Caco-2 (cell line): ENCODE data around the gene CCDC9. TPM values are rescaled to one million over a fixed set of nuclear protein-coding genes. Genes with fewer than 3 reads are reported as not detected.

Source experiments
- BruUV-seq: library from RNA; stranded (reverse); fragments of 400-500 nt; replicated peaks from 2 replicates; lab custom pipeline; 2021; lab: Mats Ljungman, UMichigan
- CTCF ChIA-PET: fragments of 300-600 bp; sonication (Branson Sonifier 250); formaldehyde crosslinking; loops from one replicate; lab custom pipeline; 2022; ENCODE audit warnings: antibody characterized with exemption; lab: Charles Lee
- POLR2A ChIA-PET: fragments of 300-600 bp; sonication (Branson Sonifier 250); formaldehyde crosslinking; loops from one replicate; lab custom pipeline; 2022; ENCODE audit warnings: antibody characterized with exemption; lab: Charles Lee
- DNase-seq, 2 experiments: peaks; one replicate each; pipeline versions ENCODE4 v3.0.0 to v3.0.0-alpha.2; 2020 to 2022
- H3K27me3 ChIP-seq: replicated peaks from 2 replicates; pipeline ENCODE4 v1.6.0; 2011; ENCODE audit warnings: low read length; ENCODE audit not compliant: control insufficient read depth, insufficient read depth
- H3K36me3 ChIP-seq: 2 replicates; pipeline ENCODE4 v1.5.1; 2011; ENCODE audit warnings: low read length; ENCODE audit not compliant: control insufficient read depth, insufficient read depth
- H3K4me1 ChIP-seq: fragments of 250-450 bp; sonication (Bioruptor Pico); 2 replicates; pipeline ENCODE4 v1.5.1; 2020; ENCODE audit warnings: mild to moderate bottlenecking
- H3K4me3 ChIP-seq: 2 replicates; pipeline ENCODE4 v1.5.1; 2011; ENCODE audit warnings: low read depth, mild to moderate bottlenecking, control low read depth, low read length
- H3K9me3 ChIP-seq: fragments of 250-450 bp; sonication (Bioruptor Pico); 2 replicates; pipeline ENCODE4 v1.5.1; 2020; ENCODE audit warnings: mild to moderate bottlenecking, moderate library complexity
- H3K27ac Mint-ChIP-seq: one replicate; pipeline ENCODE4 v1.8.0; 2022; ENCODE audit warnings: mixed read lengths; ENCODE audit not compliant: unreplicated experiment
- H3K27me3 Mint-ChIP-seq: one replicate; pipeline ENCODE4 v1.8.0; 2022; ENCODE audit warnings: mixed read lengths; ENCODE audit not compliant: insufficient read depth, unreplicated experiment
- H3K36me3 Mint-ChIP-seq: one replicate; pipeline ENCODE4 v1.8.0; 2022; ENCODE audit warnings: mild to moderate bottlenecking, mixed read lengths; ENCODE audit not compliant: insufficient read depth, unreplicated experiment
- H3K4me1 Mint-ChIP-seq: one replicate; pipeline ENCODE4 v1.8.0; 2022; ENCODE audit warnings: low read depth, mixed read lengths; ENCODE audit not compliant: unreplicated experiment
- H3K4me3 Mint-ChIP-seq: one replicate; pipeline ENCODE4 v1.8.0; 2022; ENCODE audit warnings: mild to moderate bottlenecking, moderate library complexity, mixed read lengths; ENCODE audit not compliant: unreplicated experiment
- H3K9me3 Mint-ChIP-seq: one replicate; pipeline ENCODE4 v1.8.0; 2022; ENCODE audit warnings: mixed read lengths; ENCODE audit not compliant: unreplicated experiment
- CTCF ChIP-seq, 2 experiments: fragments of 200-600 bp in 1 of 2; IDR thresholded peaks; 1 replicate in 1 of 2; 2 replicates in 1 of 2; pipeline versions ENCODE4 v1.5.1 to v1.8.0; 2011 to 2022; ENCODE audit warnings: antibody characterized with exemption in 1 of 2, control low read depth in 1 of 2, inconsistent platforms in 1 of 2, low read depth in 1 of 2, low read length in 1 of 2, mild to moderate bottlenecking in 1 of 2, moderate library complexity in 1 of 2; ENCODE audit not compliant: insufficient read depth in 1 of 2, severe bottlenecking in 1 of 2, unreplicated experiment in 1 of 2
- intact Hi-C: fragments of 100-400 bp; cut with micrococcal nuclease; formaldehyde crosslinking; loops from one replicate; pipeline ENCODE4 v1.10.0; 2022; ENCODE audit not compliant: unreplicated experiment
- total RNA-seq: library from RNA; stranded (reverse); gene quantifications from 2 replicates; pipeline ENCODE4 v1.2.3, GENCODE V29; 2022

The CCDC9 gene
- total RNA-seq, 1 experiment from 2014 or later, result 43.1 TPM

- ChIA-PET CTCF (interaction anchor here (0.5 kb wide), 1 partner anchor 491 kb away, joined by 4 read pairs; no protein-coding TSS in a partner anchor), POLR2A (no interaction called here)
- Mint-ChIP-seq H3K9me3 (no peaks in the 10 kb centered on the region), H3K4me1 (peaks cover 20% of the 10 kb centered on the region), H3K27me3 (no peaks in the 10 kb centered on the region), H3K27ac (peak overlapping the region; percentile 94), H3K36me3 (peaks cover 72% of the 10 kb centered on the region), H3K4me3 (peak overlapping the region; percentile 93)
- Histone ChIP-seq H3K27me3 (no peaks in the 10 kb centered on the region), H3K4me1 (peaks cover 9% of the 10 kb centered on the region; the same call in 1 of the 2 replicates), H3K4me3 (peak overlapping the region; percentile 77), H3K36me3 (peaks cover 2% of the 10 kb centered on the region), H3K9me3 (no peaks in the 10 kb centered on the region)
- intact Hi-C loops, result loop anchor here (1.0 kb wide), 1 partner anchor 15 kb away; no protein-coding TSS in a partner anchor
- DNase-seq, result peak; percentile 25 to 64
- TF ChIP-seq CTCF (IDR thresholded peaks at IDR 0.05; ENCODE audit: insufficient read depth in 1 of 2, low read depth in 1 of 2, low read length in 1 of 2, severe bottlenecking in 1 of 2, unreplicated experiment in 1 of 2), result no peak
- BruUV-seq, result TSS peak; percentile 66
Observed at GRCh38 chr19:47272448-47273312, 16.4 kb downstream of the CCDC9 start.

GRCh38 chr19:47273313-47274070 is 17.2 kb downstream of the CCDC9 start:
- Mint-ChIP-seq H3K27me3 (no peaks in the 10 kb centered on the region), H3K27ac (peak overlapping the region; percentile 94), H3K36me3 (peaks cover 67% of the 10 kb centered on the region), H3K4me3 (peak overlapping the region; percentile 93), H3K9me3 (no peaks in the 10 kb centered on the region), H3K4me1 (peaks cover 20% of the 10 kb centered on the region)
- peaks cover 2% of the 10 kb centered on the region for H3K36me3 ChIP-seq
- peak overlapping the region; percentile 77 for H3K4me3 ChIP-seq
- H3K9me3 ChIP-seq, result no peaks in the 10 kb centered on the region
- TSS peak; percentile 85 for BruUV-seq
- POLR2A ChIA-PET, result interaction anchor here (0.6 to 2.0 kb wide), 15 partner anchors 17 to 1220 kb away, joined by 4 to 71 read pairs (median 6); partner anchors contain the start of genes CCDC9, DHX34, SAE1 and SULT2A1
- no peaks in the 10 kb centered on the region for H3K27me3 ChIP-seq
- DNase-seq, result peak; percentile 98
- H3K4me1 ChIP-seq, result peaks cover 9% of the 10 kb centered on the region; the same call in 1 of the 2 replicates
- no peak for TF ChIP-seq CTCF (IDR thresholded peaks at IDR 0.05; ENCODE audit: insufficient read depth in 1 of 2, low read depth in 1 of 2, low read length in 1 of 2, severe bottlenecking in 1 of 2, unreplicated experiment in 1 of 2)
- intact Hi-C loops, result loop anchor here (1.0 kb wide), 1 partner anchor 16 kb away; no protein-coding TSS in a partner anchor
- CTCF ChIA-PET, result interaction anchor here (0.6 to 2.0 kb wide), 10 partner anchors 16 to 242 kb away, joined by 3 to 22 read pairs (median 4); partner anchors contain the start of gene DHX34
